Left ventricle myocardium inferior (tissue), 1 donor: ENCODE data around the gene HLCS. TPM values are rescaled to one million over a fixed set of nuclear protein-coding genes. Genes with fewer than 3 reads are reported as not detected.

Experiments
- DNase-seq: peaks from one replicate; pipeline ENCODE4 v3.0.0-alpha.2; 2020
- H3K27ac ChIP-seq: fragments of 200-600 bp; replicated peaks from 2 replicates; pipeline ENCODE4 v1.8.0; 2021
- H3K27me3 ChIP-seq: fragments of 200-600 bp; 2 replicates; pipeline ENCODE4 v1.8.0; 2021; ENCODE audit warnings: low read depth
- H3K36me3 ChIP-seq: fragments of 200-600 bp; 2 replicates; pipeline ENCODE4 v1.8.0; 2021
- H3K4me1 ChIP-seq: fragments of 200-600 bp; 2 replicates; pipeline ENCODE4 v1.8.0; 2021
- H3K4me3 ChIP-seq: fragments of 200-600 bp; 2 replicates; pipeline ENCODE4 v1.8.0; 2021; ENCODE audit warnings: mild to moderate bottlenecking, moderate library complexity
- H3K9me3 ChIP-seq: fragments of 200-600 bp; replicated peaks from 2 replicates; pipeline ENCODE4 v1.8.0; 2021
- CTCF ChIP-seq: fragments of 200-600 bp; IDR thresholded peaks from 2 replicates; pipeline ENCODE4 v1.8.0; 2021; ENCODE audit warnings: antibody characterized with exemption, mild to moderate bottlenecking, borderline replicate concordance
- intact Hi-C: fragments of 100-400 bp; cut with micrococcal nuclease; formaldehyde crosslinking; loops from one replicate; pipeline ENCODE4 v1.11.0; 2022
- total RNA-seq: library from RNA; stranded (reverse); fragmentation: NEBNext Ultra II Directional; extraction: Animal tissue kit (Norgen Biotek cat#: 25700); gene quantifications from one replicate; pipeline ENCODE4 v1.2.1, GENCODE V29; 2021
- donor health status: DM: no; HTN: yes; CAD: no; lungs with severe emphysema.

Gene HLCS
- total RNA-seq, 1 donor from 2014 or later, result 5.3 TPM

- Histone ChIP-seq H3K4me3 (no peak overlapping the region), H3K27ac (no peak overlapping the region), H3K36me3 (no peaks in the 10 kb centered on the region), H3K27me3 (no peaks in the 10 kb centered on the region), H3K4me1 (no peaks in the 10 kb centered on the region), H3K9me3 (no peaks in the 10 kb centered on the region)
- no peak for TF ChIP-seq CTCF
- intact Hi-C loops, result no loop called here
- no peak for DNase-seq
Observed at GRCh38 chr21:36813052-36813451, 153.4 kb downstream of the HLCS start.

- H3K27me3 ChIP-seq, result no peaks in the 10 kb centered on the region
- no peaks in the 10 kb centered on the region for H3K4me1 ChIP-seq
- intact Hi-C loops, result no loop called here
- H3K4me3 ChIP-seq, result no peak overlapping the region
- H3K9me3 ChIP-seq, result no peaks in the 10 kb centered on the region
- no peaks in the 10 kb centered on the region for H3K36me3 ChIP-seq
- TF ChIP-seq CTCF, result no peak
- no peak overlapping the region for H3K27ac ChIP-seq
- DNase-seq, result no peak
Observed at GRCh38 chr21:36811762-36812161, 154.7 kb downstream of the HLCS start.

- TF ChIP-seq CTCF, result no peak
- intact Hi-C loops, result no loop called here
- Histone ChIP-seq H3K36me3 (no peaks in the 10 kb centered on the region), H3K27me3 (no peaks in the 10 kb centered on the region), H3K27ac (no peak overlapping the region), H3K9me3 (no peaks in the 10 kb centered on the region), H3K4me3 (no peak overlapping the region), H3K4me1 (no peaks in the 10 kb centered on the region)
- DNase-seq, result no peak
Observed at GRCh38 chr21:36810443-36810842, 156.0 kb downstream of the HLCS start.

GRCh38 chr21:36807422-36807928, 159.0 kb downstream of the HLCS start:
- no peaks in the 10 kb centered on the region for H3K27me3 ChIP-seq

GRCh38 chr21:36806103-36806502, 160.4 kb downstream of the HLCS start:
- Histone ChIP-seq H3K4me3 (no peak overlapping the region), H3K27ac (no peak overlapping the region)

More at GRCh38 chr21:36807422-36807928, 159.0 kb downstream of the HLCS start:
- intact Hi-C loops, result no loop called here
- Histone ChIP-seq H3K4me3 (no peak overlapping the region), H3K4me1 (peaks cover 7% of the 10 kb centered on the region), H3K36me3 (no peaks in the 10 kb centered on the region), H3K9me3 (no peaks in the 10 kb centered on the region), H3K27ac (no peak overlapping the region)
- no peak for DNase-seq
- no peak for TF ChIP-seq CTCF

More at GRCh38 chr21:36806103-36806502, 160.4 kb downstream of the HLCS start:
- no peaks in the 10 kb centered on the region for H3K9me3 ChIP-seq
- DNase-seq, result no peak
- no peaks in the 10 kb centered on the region for H3K27me3 ChIP-seq
- intact Hi-C loops, result no loop called here
- no peaks in the 10 kb centered on the region for H3K36me3 ChIP-seq
- no peak for TF ChIP-seq CTCF
- peaks cover 7% of the 10 kb centered on the region for H3K4me1 ChIP-seq
